ENCODE results near the gene THUMPD1.

Gene THUMPD1

DNA sequence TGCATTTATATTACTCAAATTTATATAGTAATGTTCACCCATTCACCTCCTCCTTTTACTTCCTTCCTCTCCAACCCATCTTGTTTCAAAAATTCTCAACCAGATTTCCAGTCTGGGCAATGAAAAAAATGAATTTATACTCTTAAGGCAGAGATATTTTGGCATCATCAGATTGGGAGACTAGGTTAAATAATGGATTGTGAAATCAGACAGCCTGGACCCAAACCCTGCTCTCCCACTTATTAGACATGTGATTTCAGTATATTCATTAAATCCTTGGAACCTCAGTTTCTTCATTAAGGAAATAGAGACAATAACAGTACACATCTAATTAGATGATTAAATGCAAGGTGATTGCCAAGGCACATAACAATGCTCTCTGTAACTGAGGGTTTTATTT is 52.0 kb downstream of the THUMPD1 start:
- no peak for ATAC-seq

GRCh38 chr16:20683812-20684211 is 57.8 kb downstream of the THUMPD1 start:
- ATAC-seq, result peak; percentile 94 to 95
